ENCODE results near the gene FAM53A.
A peak's percentile ranks its signal among the peaks of the same experiment; 100 is the strongest.
"Not testable (repeated sequence)": the region's sequence is repeated elsewhere in the genome, so short reads cannot be mapped to it uniquely, and the experiment has no call there.

FAM53A gene

GRCh38 chr4:1618438-1618837, 65.7 kb downstream of the FAM53A start:
- no peak for DNase-seq

GRCh38 chr4:1616557-1616930, 67.6 kb downstream of the FAM53A start:
- DNase-seq = no peak

GRCh38 chr4:1615786-1616556, 68.1 kb downstream of the FAM53A start:
- DNase-seq = no peak

GRCh38 chr4:1614854-1615595, 69.1 kb downstream of the FAM53A start:
- peak; percentile 61 for DNase-seq

GRCh38 chr4:1614502-1614853, 69.6 kb downstream of the FAM53A start:
- no peak for DNase-seq

- no peak for DNase-seq
Measured at GRCh38 chr4:1614049-1614448, 70.1 kb downstream of the FAM53A start.

GRCh38 chr4:1613099-1613495, 71.0 kb downstream of the FAM53A start:
- no peak for DNase-seq

GRCh38 chr4:1612278-1613098, 71.6 kb downstream of the FAM53A start:
- no peak for DNase-seq

- DNase-seq = no peak
Measured at GRCh38 chr4:1611501-1611870, 72.6 kb downstream of the FAM53A start.

- no peak for DNase-seq
Measured at GRCh38 chr4:1610791-1611500, 73.2 kb downstream of the FAM53A start.

- DNase-seq = no peak
Measured at GRCh38 chr4:1609901-1610790, 74.0 kb downstream of the FAM53A start.

GRCh38 chr4:1608821-1609500, 75.2 kb downstream of the FAM53A start:
- no peak for DNase-seq

GRCh38 chr4:1608196-1608820, 75.8 kb downstream of the FAM53A start:
- no peak for DNase-seq

- not testable (repeated sequence) for DNase-seq
Measured at GRCh38 chr4:1607436-1608195, 76.5 kb downstream of the FAM53A start.

GRCh38 chr4:1604706-1605205, 79.4 kb downstream of the FAM53A start:
- peak; percentile 88 for DNase-seq

- no peak for DNase-seq
Measured at GRCh38 chr4:1604181-1604705, 79.9 kb downstream of the FAM53A start.

- no peak for DNase-seq
Measured at GRCh38 chr4:1603413-1604135, 80.5 kb downstream of the FAM53A start.

- no peak for DNase-seq
Measured at GRCh38 chr4:1602655-1603412, 81.3 kb downstream of the FAM53A start.
